Measurements from ENCODE around the gene RNF212B.

RNF212B gene

GRCh38 chr14:23320584-23321571 is 83.1 kb downstream of the RNF212B start, which contains the start of gene PABPN1:
Gene PABPN1 (plus strand): TSS chr14:23321457. CDS start chr14:23321470, 13 bp downstream.
- peak; percentile 100 for DNase-seq (ENCODE audit: low read depth)

- DNase-seq (ENCODE audit: low read depth): peak; percentile 72
Observed at GRCh38 chr14:23321572-23322547, 84.1 kb downstream of the RNF212B start.

All from EH (cell line).